GM12873 (cell line): Measurements from ENCODE around the gene SNAP91.

Experiments used
- TF ChIP-seq, protein P1 (sequence below): IDR thresholded peaks from 2 replicates; pipeline ENCODE4 v1.5.1; 2012; ENCODE audit warnings: low read depth, mild to moderate bottlenecking, moderate library complexity, low read length, control low read depth; ENCODE audit not compliant: insufficient read depth; ENCODE audit errors: missing control alignments

SNAP91 gene

GRCh38 chr6:83597511-83597910 lies 111.4 kb downstream of the SNAP91 start:
- TF ChIP-seq, protein P1, sequence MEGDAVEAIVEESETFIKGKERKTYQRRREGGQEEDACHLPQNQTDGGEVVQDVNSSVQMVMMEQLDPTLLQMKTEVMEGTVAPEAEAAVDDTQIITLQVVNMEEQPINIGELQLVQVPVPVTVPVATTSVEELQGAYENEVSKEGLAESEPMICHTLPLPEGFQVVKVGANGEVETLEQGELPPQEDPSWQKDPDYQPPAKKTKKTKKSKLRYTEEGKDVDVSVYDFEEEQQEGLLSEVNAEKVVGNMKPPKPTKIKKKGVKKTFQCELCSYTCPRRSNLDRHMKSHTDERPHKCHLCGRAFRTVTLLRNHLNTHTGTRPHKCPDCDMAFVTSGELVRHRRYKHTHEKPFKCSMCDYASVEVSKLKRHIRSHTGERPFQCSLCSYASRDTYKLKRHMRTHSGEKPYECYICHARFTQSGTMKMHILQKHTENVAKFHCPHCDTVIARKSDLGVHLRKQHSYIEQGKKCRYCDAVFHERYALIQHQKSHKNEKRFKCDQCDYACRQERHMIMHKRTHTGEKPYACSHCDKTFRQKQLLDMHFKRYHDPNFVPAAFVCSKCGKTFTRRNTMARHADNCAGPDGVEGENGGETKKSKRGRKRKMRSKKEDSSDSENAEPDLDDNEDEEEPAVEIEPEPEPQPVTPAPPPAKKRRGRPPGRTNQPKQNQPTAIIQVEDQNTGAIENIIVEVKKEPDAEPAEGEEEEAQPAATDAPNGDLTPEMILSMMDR: no peak

DNA sequence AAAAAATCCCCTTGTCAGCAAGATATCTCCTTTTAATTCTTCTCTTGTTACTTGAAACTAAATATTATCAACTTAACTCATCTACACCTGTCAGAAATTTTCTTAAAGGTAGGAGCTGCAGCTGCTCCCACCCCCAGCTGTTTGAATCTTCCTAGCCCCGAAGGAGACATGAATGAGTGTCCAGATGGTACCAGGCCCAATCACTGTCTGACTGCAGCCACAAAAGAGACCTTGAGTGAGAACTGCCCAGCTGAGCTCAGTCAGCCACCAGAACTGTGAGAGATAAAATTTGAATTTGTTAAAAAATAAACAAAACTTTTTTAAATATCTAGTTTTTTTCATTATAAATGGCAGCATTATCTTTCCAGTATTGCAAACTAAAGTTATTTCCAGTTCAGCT lies 111.8 kb downstream of the SNAP91 start:
- TF ChIP-seq, protein P1: no peak

DNA sequence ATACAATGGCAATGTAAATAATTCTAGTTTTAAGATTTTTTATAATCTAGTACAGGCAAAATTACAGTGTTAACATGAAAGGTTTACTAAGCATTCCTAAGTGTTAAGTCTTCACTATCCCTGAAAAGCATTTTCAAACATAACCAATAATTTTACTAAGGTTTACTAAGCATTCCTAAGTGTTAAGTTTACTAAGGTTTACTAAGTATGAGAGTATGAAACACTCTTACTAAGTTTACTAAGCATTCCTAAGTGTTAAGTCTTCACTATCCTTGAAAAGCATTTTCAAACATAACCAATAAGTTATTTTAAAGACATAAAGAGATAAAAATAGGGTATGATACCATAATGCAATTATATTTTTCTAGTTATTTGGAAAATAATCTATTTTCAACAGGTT lies 114.0 kb downstream of the SNAP91 start:
- TF ChIP-seq, protein P1: no peak

GRCh38 chr6:83593395-83593785 lies 115.5 kb downstream of the SNAP91 start:
- TF ChIP-seq, protein P1: no peak

DNA sequence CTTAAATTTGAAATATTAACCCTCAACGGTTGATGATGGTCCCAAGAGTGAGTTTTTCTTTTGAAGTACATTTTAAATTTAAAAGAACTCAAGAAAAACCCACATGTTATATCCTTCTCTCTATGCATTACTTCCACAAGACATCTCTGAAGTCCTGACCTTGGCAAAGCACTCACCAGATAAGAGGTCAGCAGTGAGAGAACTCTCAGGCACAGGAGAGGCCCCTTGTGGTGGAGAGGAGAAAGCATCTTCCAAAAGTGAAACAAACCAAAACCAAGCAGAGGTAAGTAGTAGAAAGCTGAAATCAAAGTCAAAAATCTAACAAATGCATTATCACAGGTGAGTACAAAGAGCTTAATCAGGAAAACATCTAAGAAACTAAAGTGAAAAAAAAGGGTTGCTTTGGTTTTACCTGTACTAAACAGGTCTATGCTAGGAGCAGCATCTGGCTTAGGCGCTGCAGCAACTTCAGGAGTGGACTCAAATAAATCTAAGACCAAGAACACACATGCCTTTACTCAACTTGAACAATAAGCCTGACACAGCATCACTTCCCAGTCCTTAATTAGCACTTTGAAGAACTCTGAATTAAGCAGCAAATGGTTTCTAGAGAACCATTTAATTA lies 116.0 kb downstream of the SNAP91 start:
- TF ChIP-seq, protein P1: peak; percentile 75

DNA sequence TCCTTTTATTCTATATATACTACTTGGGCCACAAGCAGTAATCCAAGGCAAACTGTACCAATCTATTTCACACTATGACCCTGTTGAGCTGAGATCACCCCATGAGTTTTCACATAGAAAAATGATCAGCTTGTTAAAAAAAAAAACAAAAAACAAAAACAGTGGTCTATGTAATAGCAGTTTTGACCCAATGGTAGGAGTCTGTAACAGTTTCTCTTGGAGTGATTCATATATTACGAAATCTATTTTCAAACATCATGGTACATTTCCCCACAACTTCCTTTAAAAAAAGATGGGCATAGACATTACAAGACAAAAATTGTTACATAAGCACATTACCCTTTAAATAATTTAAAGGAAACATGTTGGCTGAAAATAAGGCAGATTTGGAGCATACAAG lies 118.5 kb downstream of the SNAP91 start:
- TF ChIP-seq, protein P1: no peak

DNA sequence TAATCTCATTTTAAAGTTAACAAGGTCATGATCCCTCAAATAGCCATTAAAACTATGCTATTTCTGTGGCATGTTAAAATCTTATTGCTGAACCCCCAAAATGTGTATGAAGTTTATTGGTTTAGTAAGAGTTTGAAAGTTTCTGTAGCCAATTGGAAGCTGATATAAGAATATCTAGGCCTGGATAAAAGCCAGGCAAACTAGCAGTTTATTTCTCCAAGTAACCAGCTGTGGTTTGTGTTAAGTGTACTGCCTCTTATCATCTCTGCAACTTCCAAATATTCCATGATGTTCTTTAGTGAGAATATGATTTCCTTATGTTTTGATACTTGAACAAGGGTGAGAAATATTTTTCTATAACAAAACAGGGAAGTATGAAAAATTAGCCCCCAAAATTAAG lies 119.8 kb downstream of the SNAP91 start:
- TF ChIP-seq, protein P1: no peak

DNA sequence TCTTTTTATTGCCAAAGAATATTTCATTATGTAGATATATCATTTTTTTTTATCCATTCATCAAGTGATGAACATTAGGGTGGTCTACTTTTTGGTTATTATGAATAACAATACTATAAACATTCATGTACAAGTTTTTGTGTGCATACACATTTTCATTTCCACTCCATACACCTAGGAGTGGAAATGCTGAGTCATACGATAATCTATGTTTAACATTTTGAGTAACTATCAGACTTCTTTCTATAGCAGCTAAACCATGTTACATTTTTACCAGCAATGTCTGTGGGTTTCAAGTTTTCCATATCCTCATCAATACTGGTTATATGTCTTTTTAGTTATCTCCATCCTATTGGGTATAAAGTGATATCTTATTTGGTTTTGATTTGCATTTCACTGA lies 130.8 kb downstream of the SNAP91 start:
- TF ChIP-seq, protein P1: no peak
